ENCODE data around the gene KRT83. TPM values are rescaled to one million over a fixed set of nuclear protein-coding genes. Genes with fewer than 3 reads are reported as not detected.

KRT83 gene
- total and polyA plus RNA-seq, 3 donors from 2014 or later, result 0.39 to 1.2 (median 0.44) TPM

DNA sequence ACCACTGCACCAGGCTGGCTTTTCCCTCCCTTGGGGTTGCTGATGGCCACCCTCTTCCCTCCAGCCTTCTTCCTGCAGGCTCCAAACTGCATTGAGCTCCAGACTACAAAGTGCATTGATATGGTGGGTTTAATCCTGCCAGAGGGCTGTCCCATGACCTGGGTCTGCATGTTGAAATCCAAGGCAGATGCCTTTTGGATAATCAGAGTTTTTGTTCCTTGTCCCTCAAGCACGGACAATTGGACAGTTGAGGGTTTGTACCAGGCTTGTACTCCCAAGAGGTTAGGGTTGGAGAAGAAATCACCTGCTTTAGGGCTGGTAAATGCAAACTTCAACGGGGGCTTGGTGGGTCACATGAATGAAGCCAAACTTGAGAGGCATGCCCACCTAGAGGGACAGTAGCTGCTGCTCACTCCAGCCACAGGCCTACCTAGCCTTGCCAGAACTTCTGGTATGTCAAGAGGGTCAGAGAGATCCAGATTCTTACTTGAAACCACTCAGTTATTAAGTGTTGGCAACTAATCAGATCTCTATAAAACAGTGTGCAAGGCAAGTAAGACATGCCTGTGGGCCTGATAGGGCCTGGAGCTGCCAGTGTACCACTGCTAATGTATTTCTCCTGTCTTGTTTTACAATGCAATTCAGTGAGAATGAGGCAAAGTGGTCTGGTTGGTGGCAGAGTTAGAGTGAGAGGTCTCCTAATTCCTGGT lies 21.7 kb upstream of the KRT83 start:
- Histone ChIP-seq H3K4me3 (no peak overlapping the region), H3K4me1 (no peaks in the 10 kb centered on the region), H3K9me3 (no peaks in the 10 kb centered on the region), H3K27me3 (no peaks in the 10 kb centered on the region), H3K27ac (no peak overlapping the region), H3K36me3 (ENCODE audit: low read depth, missing control alignments) (no peaks in the 10 kb centered on the region)
- TF ChIP-seq, protein P1, sequence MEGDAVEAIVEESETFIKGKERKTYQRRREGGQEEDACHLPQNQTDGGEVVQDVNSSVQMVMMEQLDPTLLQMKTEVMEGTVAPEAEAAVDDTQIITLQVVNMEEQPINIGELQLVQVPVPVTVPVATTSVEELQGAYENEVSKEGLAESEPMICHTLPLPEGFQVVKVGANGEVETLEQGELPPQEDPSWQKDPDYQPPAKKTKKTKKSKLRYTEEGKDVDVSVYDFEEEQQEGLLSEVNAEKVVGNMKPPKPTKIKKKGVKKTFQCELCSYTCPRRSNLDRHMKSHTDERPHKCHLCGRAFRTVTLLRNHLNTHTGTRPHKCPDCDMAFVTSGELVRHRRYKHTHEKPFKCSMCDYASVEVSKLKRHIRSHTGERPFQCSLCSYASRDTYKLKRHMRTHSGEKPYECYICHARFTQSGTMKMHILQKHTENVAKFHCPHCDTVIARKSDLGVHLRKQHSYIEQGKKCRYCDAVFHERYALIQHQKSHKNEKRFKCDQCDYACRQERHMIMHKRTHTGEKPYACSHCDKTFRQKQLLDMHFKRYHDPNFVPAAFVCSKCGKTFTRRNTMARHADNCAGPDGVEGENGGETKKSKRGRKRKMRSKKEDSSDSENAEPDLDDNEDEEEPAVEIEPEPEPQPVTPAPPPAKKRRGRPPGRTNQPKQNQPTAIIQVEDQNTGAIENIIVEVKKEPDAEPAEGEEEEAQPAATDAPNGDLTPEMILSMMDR (IDR thresholded peaks at IDR 0.05), result no peak
- no peak for TF ChIP-seq POLR2A (IDR thresholded peaks at IDR 0.05)
- intact Hi-C loops (cut with DNase I; ENCODE audit: low total_unique reads), result no loop called here
- DNase-seq, result no peak
- 90 to 91% methylated on average over 2 of the region's 2 CpGs for WGBS, 2 donors

DNA sequence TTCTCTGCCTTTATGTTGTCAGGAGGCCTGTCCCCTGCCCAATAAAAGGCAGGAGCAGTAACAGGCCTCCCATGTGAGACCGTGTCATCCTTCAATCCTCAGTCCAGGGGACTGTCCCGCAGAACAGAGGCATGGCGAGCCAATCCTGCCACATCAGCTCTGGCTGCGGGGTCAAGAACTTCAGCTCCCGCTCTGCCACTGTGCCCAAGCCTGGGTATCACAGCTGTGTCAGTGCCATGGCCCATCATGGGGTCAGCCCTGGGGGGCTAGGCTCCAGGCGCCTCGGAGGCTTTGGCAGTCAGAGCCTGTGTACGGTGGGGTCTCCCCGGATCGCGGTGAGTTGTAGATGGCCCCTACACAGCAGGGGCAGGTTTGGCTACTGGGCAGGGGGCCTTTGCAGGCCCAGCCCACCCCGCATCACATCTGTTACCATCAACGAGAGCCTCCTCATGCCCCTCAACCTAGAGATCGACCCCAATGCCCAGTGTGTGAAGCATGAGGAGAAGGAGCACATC lies 19.9 kb upstream of the KRT83 start:
- Histone ChIP-seq H3K4me3 (no peak overlapping the region), H3K4me1 (no peaks in the 10 kb centered on the region), H3K27ac (no peak overlapping the region), H3K9me3 (no peaks in the 10 kb centered on the region), H3K36me3 (ENCODE audit: low read depth, missing control alignments) (no peaks in the 10 kb centered on the region), H3K27me3 (no peaks in the 10 kb centered on the region)
- TF ChIP-seq, protein P1 (IDR thresholded peaks at IDR 0.05), result no peak
- no peak for TF ChIP-seq POLR2A (IDR thresholded peaks at IDR 0.05)
- 95 to 100% methylated on average over 3 to 14 of the region's 14 CpGs for WGBS, 2 donors
- no peak for DNase-seq
- intact Hi-C loops (cut with DNase I; ENCODE audit: low total_unique reads), result no loop called here

DNA sequence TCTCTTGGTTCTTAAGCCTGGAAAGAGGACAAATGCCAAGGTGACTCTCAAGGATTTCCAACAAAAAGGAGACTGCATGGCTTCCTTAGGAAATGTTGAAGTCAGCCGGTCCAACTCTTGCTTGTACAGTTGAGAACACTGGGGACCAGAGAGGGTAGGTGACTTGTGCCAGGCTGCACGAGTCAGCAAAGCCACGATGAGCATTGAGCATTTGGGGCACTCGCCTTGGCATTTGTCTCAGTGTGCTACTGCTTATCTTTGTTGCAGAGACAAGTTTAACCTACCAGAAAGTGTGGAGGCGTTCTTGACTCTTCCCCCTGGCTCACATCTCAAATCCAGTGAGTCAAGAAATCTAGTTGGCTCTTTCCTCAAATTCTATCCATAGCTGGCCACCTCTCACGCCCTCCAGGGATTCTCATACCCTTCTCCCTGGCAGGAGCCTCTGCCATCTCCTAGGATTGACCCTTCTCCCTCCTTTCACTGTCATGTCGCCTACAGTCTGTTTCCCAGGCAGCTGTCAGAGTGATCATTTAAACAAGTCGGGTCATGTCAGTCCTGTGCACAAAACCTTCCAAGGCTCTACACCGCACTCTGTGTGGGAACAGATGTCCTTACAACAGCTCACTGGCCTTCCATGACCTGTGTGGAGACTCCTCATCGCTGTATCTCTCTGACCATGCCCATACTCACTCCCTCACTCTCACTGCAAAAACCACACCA lies 17.2 kb upstream of the KRT83 start:
- Histone ChIP-seq H3K27me3 (no peaks in the 10 kb centered on the region), H3K4me3 (no peak overlapping the region), H3K27ac (no peak overlapping the region), H3K4me1 (no peaks in the 10 kb centered on the region), H3K9me3 (no peaks in the 10 kb centered on the region), H3K36me3 (ENCODE audit: low read depth, missing control alignments) (no peaks in the 10 kb centered on the region)
- no peak for DNase-seq
- 87 to 91% methylated on average over 10 of the region's 10 CpGs for WGBS, 2 donors
- TF ChIP-seq, protein P1 (IDR thresholded peaks at IDR 0.05), result no peak
- no peak for TF ChIP-seq POLR2A (IDR thresholded peaks at IDR 0.05)
- intact Hi-C loops (cut with DNase I; ENCODE audit: low total_unique reads), result no loop called here

DNA sequence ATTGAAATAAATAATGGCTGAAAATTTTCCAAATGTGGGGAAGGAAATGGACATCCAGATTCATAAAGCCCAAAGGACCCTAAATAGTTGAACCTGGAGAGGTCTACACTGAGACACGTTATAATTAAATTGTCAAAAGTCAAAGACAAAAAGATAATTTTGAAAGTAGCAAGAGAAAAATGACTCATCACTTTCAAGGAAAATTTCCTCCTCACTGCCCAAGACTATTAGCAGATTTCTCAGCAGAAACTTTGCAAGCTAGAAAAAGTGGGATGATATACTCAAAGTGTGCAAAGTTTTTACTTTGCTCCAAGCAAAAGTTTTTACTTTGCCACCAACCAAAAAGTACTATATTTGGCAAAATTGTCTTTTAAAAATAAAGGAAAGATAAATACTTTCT lies 15.9 kb upstream of the KRT83 start:
- no peak overlapping the region for H3K27ac ChIP-seq
- intact Hi-C loops (cut with DNase I; ENCODE audit: low total_unique reads), result no loop called here
- no peaks in the 10 kb centered on the region for H3K9me3 ChIP-seq
- H3K4me3 ChIP-seq, result no peak overlapping the region
- 69 to 77% methylated on average over 1 of the region's 1 CpG for WGBS, 2 donors
- no peaks in the 10 kb centered on the region for H3K4me1 ChIP-seq
- no peaks in the 10 kb centered on the region for H3K36me3 ChIP-seq (ENCODE audit: low read depth, missing control alignments)
- TF ChIP-seq, protein P1 (IDR thresholded peaks at IDR 0.05), result no peak
- TF ChIP-seq POLR2A (IDR thresholded peaks at IDR 0.05), result no peak
- no peak for DNase-seq
- no peaks in the 10 kb centered on the region for H3K27me3 ChIP-seq

Measured in testis (tissue), 3 donors.